Measurements from ENCODE around the gene APPBP2. TPM values are rescaled to one million over a fixed set of nuclear protein-coding genes. Genes with fewer than 3 reads are reported as not detected.

APPBP2 gene
- total RNA-seq, 2 experiments from 2014 or later: 18.5 to 18.7 TPM

- ATAC-seq (ENCODE audit: poor library complexity): no peak
- Histone ChIP-seq H3K4me3 (ENCODE audit: low read length) (no peak overlapping the region), H3K27ac (ENCODE audit: low read depth in 1 of 2, low read length in 2 of 2) (no peak overlapping the region), H3K4me1 (ENCODE audit: insufficient read depth, low read length) (no peaks in the 10 kb centered on the region), H3K27me3 (ENCODE audit: control insufficient read depth in 1 of 2, insufficient read depth in 2 of 2, low read length in 2 of 2) (no peaks in the 10 kb centered on the region), H3K36me3 (ENCODE audit: insufficient read depth, low read length) (peaks cover 70% of the 10 kb centered on the region), H3K9me3 (ENCODE audit: control insufficient read depth in 1 of 2, insufficient read depth in 1 of 2, low read length in 2 of 2) (no peaks in the 10 kb centered on the region)
- Mint-ChIP-seq H3K4me3 (no peak overlapping the region), H3K4me1 (ENCODE audit: low read depth) (peaks cover 5% of the 10 kb centered on the region), H3K27me3 (no peaks in the 10 kb centered on the region), H3K27ac (peak overlapping the region; percentile 47), H3K9me3 (no peaks in the 10 kb centered on the region), H3K36me3 (ENCODE audit: low read depth) (peaks cover 83% of the 10 kb centered on the region)
- ChIA-PET CTCF (no interaction called here), POLR2A (no interaction called here)
- intact Hi-C loops (cut with DNase I, micrococcal nuclease): loop anchor here in 1 of 2 experiments (10.0 kb wide), 1 partner anchor 170 kb away; no protein-coding TSS in a partner anchor
- no peak for TF ChIP-seq CTCF (IDR thresholded peaks at IDR 0.05)
- DNase-seq: no peak
Observed at GRCh38 chr17:60464343-60464742, 61.7 kb downstream of the APPBP2 start.

- H3K9me3 ChIP-seq (ENCODE audit: control insufficient read depth in 1 of 2, insufficient read depth in 1 of 2, low read length in 2 of 2): no peaks in the 10 kb centered on the region
- no peak overlapping the region for H3K27ac ChIP-seq (ENCODE audit: low read depth in 1 of 2, low read length in 2 of 2)
- no peak overlapping the region for H3K4me3 ChIP-seq (ENCODE audit: low read length)
- Mint-ChIP-seq H3K9me3 (no peaks in the 10 kb centered on the region), H3K27me3 (no peaks in the 10 kb centered on the region), H3K4me1 (ENCODE audit: low read depth) (peaks cover 5% of the 10 kb centered on the region), H3K36me3 (ENCODE audit: low read depth) (peaks cover 87% of the 10 kb centered on the region), H3K4me3 (no peak overlapping the region), H3K27ac (no peak overlapping the region)
- no peaks in the 10 kb centered on the region for H3K27me3 ChIP-seq (ENCODE audit: control insufficient read depth in 1 of 2, insufficient read depth in 2 of 2, low read length in 2 of 2)
- ATAC-seq (ENCODE audit: poor library complexity) (no peak), DNase-seq (no peak)
- H3K4me1 ChIP-seq (ENCODE audit: insufficient read depth, low read length): no peaks in the 10 kb centered on the region
- TF ChIP-seq CTCF (IDR thresholded peaks at IDR 0.05): no peak
- intact Hi-C loops (cut with DNase I, micrococcal nuclease): loop anchor here in 1 of 2 experiments (10.0 kb wide), 1 partner anchor 172 kb away; no protein-coding TSS in a partner anchor
- peaks cover 76% of the 10 kb centered on the region for H3K36me3 ChIP-seq (ENCODE audit: insufficient read depth, low read length)
- POLR2A ChIA-PET: no interaction called here
- CTCF ChIA-PET: no interaction called here
Observed at GRCh38 chr17:60463157-60463835, 62.7 kb downstream of the APPBP2 start.

- peaks cover 89% of the 10 kb centered on the region for H3K36me3 Mint-ChIP-seq (ENCODE audit: low read depth)
Observed at GRCh38 chr17:60461584-60461983, 64.5 kb downstream of the APPBP2 start.

More at GRCh38 chr17:60461584-60461983, 64.5 kb downstream of the APPBP2 start:
- POLR2A ChIA-PET: no interaction called here
- H3K4me3 Mint-ChIP-seq: no peak overlapping the region
- CTCF ChIA-PET: no interaction called here
- no peaks in the 10 kb centered on the region for H3K9me3 ChIP-seq (ENCODE audit: control insufficient read depth in 1 of 2, insufficient read depth in 1 of 2, low read length in 2 of 2)
- H3K4me3 ChIP-seq (ENCODE audit: low read length): no peak overlapping the region
- H3K4me1 Mint-ChIP-seq (ENCODE audit: low read depth): no peaks in the 10 kb centered on the region
- ATAC-seq (ENCODE audit: poor library complexity): no peak
- no peaks in the 10 kb centered on the region for H3K27me3 ChIP-seq (ENCODE audit: control insufficient read depth in 1 of 2, insufficient read depth in 2 of 2, low read length in 2 of 2)
- H3K36me3 ChIP-seq (ENCODE audit: insufficient read depth, low read length): peaks cover 80% of the 10 kb centered on the region
- peaks cover 3% of the 10 kb centered on the region for H3K9me3 Mint-ChIP-seq
- DNase-seq: no peak
- no peaks in the 10 kb centered on the region for H3K27me3 Mint-ChIP-seq
- intact Hi-C loops (cut with DNase I, micrococcal nuclease): loop anchor here in 1 of 2 experiments (10.0 kb wide), 1 partner anchor 173 kb away; no protein-coding TSS in a partner anchor
- H3K27ac ChIP-seq (ENCODE audit: low read depth in 1 of 2, low read length in 2 of 2): no peak overlapping the region
- H3K4me1 ChIP-seq (ENCODE audit: insufficient read depth, low read length): no peaks in the 10 kb centered on the region
- TF ChIP-seq CTCF (IDR thresholded peaks at IDR 0.05): no peak
- no peak overlapping the region for H3K27ac Mint-ChIP-seq

All from CD4-positive, alpha-beta T cell (primary cell).